Mesendoderm (in vitro differentiated cells): ENCODE data around the gene HOXC4.
"Not testable (repeated sequence)": the region's sequence is repeated elsewhere in the genome, so short reads cannot be mapped to it uniquely, and the experiment has no call there.

Source experiments
- DNase-seq: peaks from one replicate; pipeline ENCODE4 v3.0.0; 2013
- H2AK5ac ChIP-seq: 2 replicates; pipeline ENCODE4 v1.6.1; 2013; ENCODE audit warnings: low read length, inconsistent platforms
- H2BK120ac ChIP-seq: 2 replicates; pipeline ENCODE4 v1.6.1; 2013; ENCODE audit warnings: low read depth, mild to moderate bottlenecking, low read length, moderate library complexity, mixed read lengths
- H2BK15ac ChIP-seq: replicated peaks from 2 replicates; pipeline ENCODE4 v1.6.1; 2013; ENCODE audit warnings: low read depth, mild to moderate bottlenecking, moderate library complexity
- H2BK5ac ChIP-seq: 2 replicates; pipeline ENCODE4 v1.6.1; 2013; ENCODE audit warnings: low read length, inconsistent platforms
- H3K18ac ChIP-seq: 2 replicates; pipeline ENCODE4 v1.6.1; 2013; ENCODE audit warnings: mild to moderate bottlenecking, low read length, mixed read lengths
- H3K23ac ChIP-seq: one replicate; pipeline ENCODE4 v1.6.1; 2013; ENCODE audit warnings: low read length
- H3K27ac ChIP-seq: 2 replicates; pipeline ENCODE4 v1.5.1; 2013; ENCODE audit warnings: low read depth, mild to moderate bottlenecking, inconsistent platforms, low read length, moderate library complexity
- H3K27me3 ChIP-seq: 2 replicates; pipeline ENCODE4 v1.6.1; 2013; ENCODE audit warnings: low read length, control low read depth, mild to moderate bottlenecking, inconsistent platforms; ENCODE audit not compliant: insufficient read depth, poor library complexity
- H3K36me3 ChIP-seq: 2 replicates; pipeline ENCODE4 v1.6.1; 2013; ENCODE audit warnings: low read length, inconsistent platforms; ENCODE audit not compliant: control insufficient read depth, insufficient read depth
- H3K4ac ChIP-seq: one replicate; pipeline ENCODE4 v1.6.1; 2013; ENCODE audit warnings: low read depth, mild to moderate bottlenecking, low read length, moderate library complexity
- H3K4me1 ChIP-seq: 2 replicates; pipeline ENCODE4 v1.6.1; 2013; ENCODE audit warnings: low read depth, low read length, inconsistent platforms; ENCODE audit not compliant: control insufficient read depth
- H3K4me2 ChIP-seq: 2 replicates; pipeline ENCODE4 v1.6.1; 2013; ENCODE audit warnings: low read length
- H3K4me3 ChIP-seq: 2 replicates; pipeline ENCODE4 v1.5.1; 2013; ENCODE audit warnings: mild to moderate bottlenecking, low read length
- H3K56ac ChIP-seq: one replicate; pipeline ENCODE4 v1.6.1; 2013; ENCODE audit warnings: low read length
- H3K79me1 ChIP-seq: 2 replicates; pipeline ENCODE4 v1.6.1; 2013; ENCODE audit warnings: low read length, inconsistent platforms
- H3K79me2 ChIP-seq: 2 replicates; pipeline ENCODE4 v1.6.1; 2013; ENCODE audit warnings: mild to moderate bottlenecking, low read length; ENCODE audit not compliant: control insufficient read depth, insufficient read depth
- H3K9ac ChIP-seq: 2 replicates; pipeline ENCODE4 v1.6.1; 2013; ENCODE audit warnings: low read length, inconsistent platforms
- H4K5ac ChIP-seq: one replicate; pipeline ENCODE4 v1.6.1; 2013; ENCODE audit warnings: low read length
- H4K8ac ChIP-seq: one replicate; pipeline ENCODE4 v1.6.1; 2013; ENCODE audit warnings: low read depth, mild to moderate bottlenecking, control low read depth, low read length, moderate library complexity
- WGBS: extraction: QIAGEN DNeasy Blood & Tissue Kit; methylation state at CpG from one replicate; pipeline ENCODE4 v1.1.7; 2013; ENCODE audit warnings: low lambda C conversion rate, missing lambda C conversion rate; ENCODE audit not compliant: insufficient coverage; ENCODE audit errors: extremely low coverage; 5-methylcytosine and 5-hydroxymethylcytosine counted together

HOXC4 gene

GRCh38 chr12:54081053-54081514 is 27.4 kb downstream of the HOXC4 start:
- not testable (repeated sequence) for H3K4me1 ChIP-seq, H3K36me3 ChIP-seq, H2BK120ac ChIP-seq, H3K4ac ChIP-seq, H3K9ac ChIP-seq, H3K18ac ChIP-seq, H3K27ac ChIP-seq, H2BK15ac ChIP-seq, H3K23ac ChIP-seq, H3K56ac ChIP-seq, H4K8ac ChIP-seq, H2AK5ac ChIP-seq, H3K4me2 ChIP-seq, H2BK5ac ChIP-seq, H4K5ac ChIP-seq, H3K79me1 ChIP-seq, H3K4me3 ChIP-seq, H3K79me2 ChIP-seq, DNase-seq
- peaks cover 43% of the 10 kb centered on the region for H3K27me3 ChIP-seq
- no CpG with 5 or more reads among the region's 16 CpGs for WGBS

- H3K4me1 ChIP-seq, H2BK5ac ChIP-seq: not testable (repeated sequence)
- WGBS, result no CpG with 5 or more reads among the region's 35 CpGs
Measured at GRCh38 chr12:54081581-54082396, 28.2 kb downstream of the HOXC4 start.

GRCh38 chr12:54082397-54082892 is 28.8 kb downstream of the HOXC4 start:
- WGBS, result no CpG with 5 or more reads among the region's 36 CpGs
- Histone ChIP-seq H2AK5ac (no peak overlapping the region), H3K27me3 (peaks cover 35% of the 10 kb centered on the region), H3K79me2 (no peaks in the 10 kb centered on the region), H3K4me2 (no peak overlapping the region), H3K23ac (no peak overlapping the region), H3K36me3 (no peaks in the 10 kb centered on the region), H3K4me1 (no peaks in the 10 kb centered on the region), H3K79me1 (no peaks in the 10 kb centered on the region), H3K56ac (no peak overlapping the region), H3K27ac (no peak overlapping the region), H2BK5ac (no peak overlapping the region), H4K5ac (no peak overlapping the region), H3K4me3 (no peak overlapping the region), H4K8ac (no peak overlapping the region), H3K9ac (no peak overlapping the region), H3K18ac (no peak overlapping the region), H3K4ac (no peak overlapping the region), H2BK120ac (no peak overlapping the region), H2BK15ac (no peak overlapping the region)
- DNase-seq, result no peak

More at GRCh38 chr12:54081581-54082396, 28.2 kb downstream of the HOXC4 start:
- H3K79me2 ChIP-seq, H3K9ac ChIP-seq, DNase-seq, H3K23ac ChIP-seq, H3K56ac ChIP-seq, H2BK120ac ChIP-seq, H4K8ac ChIP-seq, H3K27ac ChIP-seq, H3K18ac ChIP-seq, H2BK15ac ChIP-seq, H3K36me3 ChIP-seq, H3K4ac ChIP-seq, H2AK5ac ChIP-seq, H3K4me2 ChIP-seq, H3K79me1 ChIP-seq, H3K4me3 ChIP-seq, H4K5ac ChIP-seq: not testable (repeated sequence)
- H3K27me3 ChIP-seq, result peaks cover 40% of the 10 kb centered on the region

GRCh38 chr12:54088011-54088410 is 34.4 kb downstream of the HOXC4 start:
- H4K5ac ChIP-seq, H3K4ac ChIP-seq, H4K8ac ChIP-seq, H3K27ac ChIP-seq, H2AK5ac ChIP-seq, H3K23ac ChIP-seq, H2BK15ac ChIP-seq, H3K79me2 ChIP-seq, H2BK5ac ChIP-seq, H3K4me2 ChIP-seq, H3K9ac ChIP-seq, DNase-seq, H3K4me1 ChIP-seq, H3K36me3 ChIP-seq, H2BK120ac ChIP-seq, H3K56ac ChIP-seq, H3K4me3 ChIP-seq, H3K18ac ChIP-seq, H3K79me1 ChIP-seq: not testable (repeated sequence)
- peaks cover 31% of the 10 kb centered on the region for H3K27me3 ChIP-seq

GRCh38 chr12:54089465-54089864 is 35.8 kb downstream of the HOXC4 start:
- not testable (repeated sequence) for H3K79me1 ChIP-seq, H3K27ac ChIP-seq, H3K79me2 ChIP-seq, H3K23ac ChIP-seq, H3K18ac ChIP-seq, H2BK5ac ChIP-seq, H3K9ac ChIP-seq, H2AK5ac ChIP-seq, H3K4ac ChIP-seq, H2BK15ac ChIP-seq, DNase-seq, H3K36me3 ChIP-seq, H3K4me2 ChIP-seq, H4K5ac ChIP-seq, H2BK120ac ChIP-seq, H3K4me1 ChIP-seq, H3K4me3 ChIP-seq, H3K56ac ChIP-seq, H4K8ac ChIP-seq
- WGBS, result no CpG with 5 or more reads among the region's 6 CpGs
- H3K27me3 ChIP-seq, result peaks cover 22% of the 10 kb centered on the region
